ENCODE results near the gene C1orf74.

Gene C1orf74

DNA sequence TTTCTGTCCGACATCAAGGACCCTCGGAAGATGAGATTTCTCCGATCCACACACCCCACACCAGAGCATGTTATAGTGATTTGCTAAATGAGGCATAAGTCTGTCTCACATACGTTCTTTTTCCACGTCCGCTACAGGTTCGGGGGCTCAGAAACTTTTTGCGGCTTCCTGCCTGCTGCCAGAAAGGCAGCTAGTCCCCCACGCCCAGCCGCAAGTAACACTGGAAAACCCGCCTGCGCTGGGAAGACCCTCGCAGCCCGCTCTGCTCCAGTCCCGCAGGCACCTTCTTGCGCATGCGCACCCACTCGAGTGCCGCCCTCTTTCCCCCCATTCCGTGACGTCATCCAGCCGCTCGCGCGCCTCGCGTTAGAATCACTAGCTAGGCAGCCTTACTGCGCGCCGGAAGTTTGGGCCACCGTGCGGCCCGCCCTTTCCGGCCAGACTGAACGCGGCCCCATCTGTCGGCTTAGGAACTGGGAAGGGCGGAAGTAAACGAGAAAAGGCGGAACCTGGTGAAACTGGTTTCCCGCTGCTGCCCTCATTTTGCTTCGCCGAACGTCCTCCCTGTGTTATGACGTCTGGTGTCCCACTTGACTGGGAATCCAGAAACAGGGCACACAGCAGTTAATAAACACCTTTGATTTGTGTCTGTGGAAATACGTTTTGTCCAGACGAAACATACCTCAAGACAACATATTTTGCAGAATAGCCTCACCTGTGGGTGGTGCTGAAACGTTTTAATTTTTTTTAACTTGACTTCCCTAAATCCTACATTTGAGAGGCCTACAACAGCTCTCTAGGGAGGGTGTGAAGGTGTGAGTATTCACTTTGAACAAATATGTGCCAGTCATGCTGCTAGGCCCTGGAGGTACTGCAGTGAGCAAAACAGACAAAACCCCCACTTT is at the start of gene C1orf74:
Gene C1orf74 (minus strand): TSS at position 295 of the 905 bp plus-strand sequence. CDS start 925 bp downstream, outside the sequence.
- ATAC-seq = peak; percentile 99
- Mint-ChIP-seq H3K4me1 (peaks cover 31% of the 10 kb centered on the region), H3K36me3 (peaks cover 24% of the 10 kb centered on the region), H3K9me3 (no peaks in the 10 kb centered on the region), H3K4me3 (peak within 1 kb of the TSS; percentile 87), H3K27ac (peak within 1 kb of the TSS; percentile 97)
- DNase-seq (ENCODE audit: low spot score in 2 of 2) = peak; percentile 100

DNA sequence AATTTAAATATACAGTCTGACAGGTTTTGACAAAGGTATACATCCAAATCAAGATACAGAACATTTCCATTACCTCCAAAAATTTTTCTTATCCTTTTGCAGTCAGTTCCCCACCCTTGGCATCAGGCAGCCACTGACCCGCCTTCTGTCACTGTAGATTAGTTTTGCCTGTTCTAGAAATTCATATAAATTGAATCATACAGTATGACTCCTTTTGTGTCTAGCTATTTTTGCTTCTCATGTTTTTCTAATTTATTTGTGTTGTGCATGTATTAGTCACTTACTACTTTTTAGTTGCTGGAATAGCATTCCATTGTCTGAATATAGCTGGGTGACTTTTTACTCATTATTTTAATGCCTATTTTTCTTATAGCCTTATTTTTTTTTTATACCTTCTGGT is 47.3 kb upstream of the C1orf74 start:
- no peak overlapping the region for H3K4me3 Mint-ChIP-seq
- ATAC-seq (no peak), DNase-seq (ENCODE audit: low spot score in 2 of 2) (no peak)
- peaks cover 96% of the 10 kb centered on the region for H3K36me3 Mint-ChIP-seq
- H3K4me1 Mint-ChIP-seq = peaks cover 60% of the 10 kb centered on the region
- no peaks in the 10 kb centered on the region for H3K9me3 Mint-ChIP-seq
- H3K27ac Mint-ChIP-seq = no peak overlapping the region

DNA sequence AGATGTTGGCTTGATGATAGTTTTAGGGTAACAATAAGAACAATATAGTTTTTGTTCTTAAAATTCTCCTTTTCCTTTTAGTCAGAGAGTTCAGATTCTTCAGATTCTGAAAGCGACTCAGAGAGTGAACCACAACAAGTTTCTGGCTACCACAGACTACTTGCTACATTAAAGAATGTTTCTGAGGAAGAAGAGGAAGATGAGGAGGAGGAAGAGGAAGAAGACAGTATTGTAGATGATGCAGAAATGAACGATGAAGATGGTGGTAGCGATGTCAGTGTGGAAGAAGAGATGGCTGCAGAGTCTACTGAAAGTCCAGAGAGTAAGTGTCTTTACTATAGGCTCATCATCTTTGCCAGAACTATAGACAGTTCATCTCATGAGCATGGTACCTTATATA is 46.4 kb upstream of the C1orf74 start:
- Mint-ChIP-seq H3K4me3 (no peak overlapping the region), H3K27ac (no peak overlapping the region), H3K4me1 (peaks cover 56% of the 10 kb centered on the region), H3K36me3 (peaks cover 87% of the 10 kb centered on the region), H3K9me3 (no peaks in the 10 kb centered on the region)
- DNase-seq (ENCODE audit: low spot score in 2 of 2) = no peak
- ATAC-seq = no peak

DNA sequence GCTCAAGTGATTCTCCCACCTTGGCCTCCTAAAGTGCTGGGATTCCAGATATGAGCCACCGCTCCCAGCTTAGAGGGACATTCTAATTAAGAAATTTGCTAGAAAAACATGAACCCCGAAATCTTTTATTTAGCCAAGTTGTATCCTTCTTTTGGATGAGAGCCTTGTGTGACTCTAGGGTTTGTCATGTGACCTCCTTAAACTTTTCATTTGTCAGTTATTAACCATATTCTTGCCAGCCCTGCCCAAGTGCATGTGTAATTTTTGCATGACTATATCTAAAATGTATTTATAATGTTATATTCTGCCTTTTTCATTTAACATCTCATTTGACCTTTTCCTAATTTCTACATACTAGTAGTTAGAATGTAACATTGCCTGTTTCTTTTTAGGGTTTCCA is 45.4 kb upstream of the C1orf74 start:
- Mint-ChIP-seq H3K36me3 (peaks cover 77% of the 10 kb centered on the region), H3K27ac (peak overlapping the region; percentile 87), H3K4me1 (peaks cover 46% of the 10 kb centered on the region)

DNA sequence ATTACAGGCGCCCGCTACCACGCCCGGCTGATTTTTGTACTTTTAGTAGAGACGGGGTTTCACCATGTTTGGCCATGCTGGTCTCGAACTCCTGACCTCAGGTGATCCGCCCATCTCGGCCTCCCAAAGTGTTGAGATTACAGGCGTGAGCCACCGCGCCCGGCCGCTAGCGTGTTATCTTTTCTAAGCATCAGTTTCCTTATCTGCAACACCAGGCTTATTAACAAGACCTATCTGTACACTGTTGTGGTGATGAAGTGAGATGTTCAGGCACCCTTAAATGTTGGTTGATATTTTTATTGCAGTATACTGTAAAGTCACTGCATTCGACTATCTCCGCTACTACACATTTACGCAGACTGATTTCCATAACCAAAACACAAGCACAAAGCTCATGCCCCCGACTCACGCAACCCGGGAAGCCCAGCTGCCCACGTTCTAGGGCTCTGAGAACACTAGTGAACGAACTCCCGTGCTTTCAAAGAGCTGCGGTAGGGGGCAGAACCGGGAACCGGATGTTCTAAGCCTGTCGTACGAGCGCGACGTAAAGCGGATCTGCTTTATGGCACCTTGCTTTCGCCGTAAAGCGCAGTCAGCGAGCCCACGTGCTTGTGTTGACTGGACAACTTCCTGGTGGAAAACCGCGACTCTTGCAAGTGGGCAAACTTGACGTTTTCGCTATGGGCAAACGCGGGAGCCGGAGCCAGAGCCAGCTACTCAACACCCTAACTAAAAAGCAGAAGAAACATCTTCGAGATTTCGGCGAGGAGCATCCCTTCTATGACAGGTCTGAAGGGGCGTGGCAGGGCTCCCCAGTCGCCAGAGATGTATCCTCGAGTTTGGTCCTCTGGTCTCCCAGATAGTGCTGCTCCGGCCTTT is 43.3 kb upstream of the C1orf74 start, which contains the start of gene UTP25:
Gene UTP25 (plus strand): TSS at position 589 of the 879 bp plus-strand sequence. CDS start 92 bp downstream, at position 681.
- Mint-ChIP-seq H3K4me1 (peaks cover 49% of the 10 kb centered on the region), H3K4me3 (peak within 1 kb of the TSS; percentile 88), H3K9me3 (no peaks in the 10 kb centered on the region), H3K36me3 (peaks cover 56% of the 10 kb centered on the region), H3K27ac (peak within 1 kb of the TSS; percentile 87)
- ATAC-seq (peak; percentile 94), DNase-seq (ENCODE audit: low spot score in 2 of 2) (peak; percentile 89 to 98)

More for the DNA sequence above, 45.4 kb upstream of the C1orf74 start:
- no peaks in the 10 kb centered on the region for H3K9me3 Mint-ChIP-seq
- no peak for DNase-seq (ENCODE audit: low spot score in 2 of 2)
- peak overlapping the region; percentile 88 for H3K4me3 Mint-ChIP-seq
- no peak for ATAC-seq

DNA sequence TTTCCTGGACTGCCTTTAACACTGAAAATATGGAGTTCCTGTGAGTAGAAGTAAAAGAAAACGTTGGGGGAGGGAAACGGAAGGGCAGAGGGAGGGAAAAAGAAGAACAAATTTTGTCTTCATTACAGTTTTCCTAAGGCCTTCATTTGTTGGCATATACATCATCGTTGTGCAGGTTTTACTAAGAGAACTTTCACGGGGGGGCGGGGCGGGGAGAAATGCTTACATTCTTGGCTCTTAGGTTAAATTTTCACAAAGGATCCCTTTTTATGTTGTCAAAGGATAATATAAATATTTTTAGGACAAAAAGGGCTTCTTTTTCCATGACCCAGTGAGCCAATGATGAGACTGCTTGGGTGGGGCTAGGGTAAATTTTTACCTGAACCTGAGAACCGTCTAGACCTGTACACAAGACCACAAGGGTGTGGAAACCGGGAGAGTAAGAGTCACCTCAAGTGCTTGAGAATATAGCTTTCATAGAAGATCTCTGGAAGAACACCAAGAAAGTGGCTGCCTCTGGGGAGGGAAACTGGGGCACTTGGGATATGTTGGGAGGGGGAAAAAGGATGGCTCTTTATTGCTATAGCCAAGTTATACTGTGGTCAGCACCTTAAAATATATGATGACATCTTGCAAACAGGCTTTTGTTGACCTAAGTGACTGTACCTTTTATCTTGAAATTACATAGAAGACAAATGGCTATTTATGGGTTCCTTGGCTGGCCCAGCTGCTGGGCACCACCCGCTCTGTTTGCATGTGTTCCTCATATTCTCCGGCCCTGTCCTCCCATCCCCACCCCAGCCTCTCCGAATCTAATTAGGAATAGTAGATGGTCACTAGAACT is 41.5 kb upstream of the C1orf74 start:
- Mint-ChIP-seq H3K9me3 (no peaks in the 10 kb centered on the region), H3K4me1 (peaks cover 47% of the 10 kb centered on the region), H3K27ac (no peak overlapping the region), H3K4me3 (no peak overlapping the region), H3K36me3 (peaks cover 38% of the 10 kb centered on the region)
- ATAC-seq (no peak), DNase-seq (ENCODE audit: low spot score in 2 of 2) (no peak)

DNA sequence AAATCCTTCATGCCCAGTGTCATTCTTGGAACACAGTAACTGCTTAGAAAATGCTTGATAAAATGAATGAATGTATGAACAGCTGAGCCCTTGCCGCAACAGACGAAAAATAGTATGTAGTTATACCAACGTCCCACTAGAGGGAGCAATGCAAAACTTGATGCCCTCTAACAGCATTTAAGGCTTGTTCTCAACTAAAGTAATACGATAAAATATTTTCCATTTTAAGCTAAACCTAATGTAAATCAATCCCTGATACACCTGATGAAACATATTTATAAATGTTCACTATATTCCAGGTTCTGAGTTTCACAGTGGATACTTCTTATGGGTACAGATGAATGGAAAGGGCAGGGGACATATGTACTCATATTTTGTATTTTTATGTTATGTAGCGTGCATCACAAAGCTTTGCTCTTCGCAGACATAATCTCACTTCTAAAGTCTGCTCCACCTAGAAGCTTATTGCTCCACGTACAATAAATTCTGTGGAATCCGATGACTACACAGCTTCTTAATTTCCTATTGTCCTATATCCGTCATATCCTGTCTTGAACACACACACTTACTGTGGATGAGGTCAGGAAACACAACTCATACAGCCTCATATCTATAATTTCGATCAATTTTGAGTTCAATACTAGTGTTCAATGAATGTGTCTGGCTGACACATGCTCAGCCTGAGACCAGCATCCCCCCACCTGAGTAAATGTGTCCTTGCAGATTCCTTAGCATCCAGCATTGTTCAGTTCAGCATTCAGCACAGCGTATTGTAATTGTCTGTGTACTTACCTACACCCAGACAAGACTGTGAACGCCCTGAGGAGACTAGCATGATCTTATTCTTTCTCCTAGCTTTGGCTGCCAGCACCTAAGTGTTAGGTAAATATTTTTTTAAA is 39.0 kb upstream of the C1orf74 start:
- ATAC-seq (peak; percentile 39), DNase-seq (ENCODE audit: low spot score in 2 of 2) (no peak)
- peaks cover 16% of the 10 kb centered on the region for H3K36me3 Mint-ChIP-seq
- no peaks in the 10 kb centered on the region for H3K9me3 Mint-ChIP-seq
- peaks cover 28% of the 10 kb centered on the region for H3K4me1 Mint-ChIP-seq
- H3K4me3 Mint-ChIP-seq = peak overlapping the region; percentile 13
- H3K27ac Mint-ChIP-seq = no peak overlapping the region

DNA sequence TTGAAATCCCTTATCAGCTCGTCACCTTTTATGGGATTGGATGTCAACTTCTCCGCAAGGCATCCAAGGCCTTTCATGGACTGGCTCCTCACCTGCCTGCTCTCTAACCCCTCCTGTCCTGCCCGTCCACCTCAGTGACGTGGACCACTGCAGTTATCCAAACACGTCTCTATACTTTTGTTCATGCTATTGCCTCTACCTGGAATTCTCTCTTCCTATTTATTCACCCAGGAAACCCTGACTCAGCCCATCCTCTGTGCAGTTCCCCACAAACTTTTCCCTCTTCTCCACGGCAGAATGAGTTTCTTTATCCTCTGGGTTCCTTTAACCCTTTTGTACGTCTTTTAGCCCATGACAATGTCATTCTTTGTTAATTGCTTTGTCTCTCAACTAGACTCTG is 38.3 kb upstream of the C1orf74 start:
- H3K36me3 Mint-ChIP-seq = peaks cover 9% of the 10 kb centered on the region
- H3K27ac Mint-ChIP-seq = no peak overlapping the region
- H3K4me3 Mint-ChIP-seq = peak overlapping the region; percentile 13
- DNase-seq (ENCODE audit: low spot score in 2 of 2) = no peak
- H3K9me3 Mint-ChIP-seq = no peaks in the 10 kb centered on the region
- H3K4me1 Mint-ChIP-seq = peaks cover 24% of the 10 kb centered on the region
- no peak for ATAC-seq

DNA sequence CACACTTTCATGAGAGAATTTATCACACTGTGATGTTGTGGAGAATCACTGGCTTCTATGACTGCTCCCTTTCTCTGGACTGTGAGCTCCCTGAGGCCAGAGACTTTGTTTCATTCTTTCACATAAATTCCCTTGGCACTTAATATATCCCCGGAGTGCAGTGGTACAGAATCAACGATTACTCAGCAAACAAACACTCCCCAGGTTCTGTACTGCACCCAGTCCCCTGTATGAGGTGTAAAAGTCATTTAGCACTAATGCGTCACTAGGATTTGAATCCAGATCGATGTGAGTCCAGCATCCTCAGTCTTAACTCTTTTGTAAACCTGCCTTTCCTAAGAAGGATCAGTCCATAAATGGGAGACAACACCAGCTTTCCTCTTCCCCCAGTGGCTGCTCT is 36.6 kb upstream of the C1orf74 start:
- Mint-ChIP-seq H3K36me3 (no peaks in the 10 kb centered on the region), H3K4me1 (peaks cover 13% of the 10 kb centered on the region), H3K9me3 (no peaks in the 10 kb centered on the region), H3K27ac (no peak overlapping the region), H3K4me3 (no peak overlapping the region)
- no peak for DNase-seq (ENCODE audit: low spot score in 2 of 2)
- ATAC-seq = peak; percentile 46

DNA sequence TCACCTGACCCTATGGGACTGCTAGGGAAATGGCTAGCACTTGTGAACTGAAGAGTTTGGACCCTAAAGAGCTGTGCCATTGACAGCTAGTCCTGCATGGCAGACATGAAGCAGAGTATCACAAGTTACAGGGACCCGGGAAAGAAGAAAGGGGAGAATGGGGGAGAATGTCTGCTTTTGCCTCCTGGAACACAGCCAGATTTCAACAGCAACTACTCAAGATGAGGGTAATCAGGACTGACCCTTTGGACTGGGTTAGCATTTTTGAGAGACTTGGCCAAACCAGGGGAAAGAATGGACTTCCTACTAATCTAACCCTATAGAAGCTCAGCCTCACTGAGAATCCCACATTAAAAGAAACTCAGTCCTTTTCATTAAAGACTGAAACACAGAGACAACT is 34.7 kb upstream of the C1orf74 start:
- Mint-ChIP-seq H3K4me3 (no peak overlapping the region), H3K4me1 (peaks cover 13% of the 10 kb centered on the region), H3K9me3 (no peaks in the 10 kb centered on the region), H3K27ac (no peak overlapping the region), H3K36me3 (no peaks in the 10 kb centered on the region)
- DNase-seq (ENCODE audit: low spot score in 2 of 2) (no peak), ATAC-seq (no peak)

DNA sequence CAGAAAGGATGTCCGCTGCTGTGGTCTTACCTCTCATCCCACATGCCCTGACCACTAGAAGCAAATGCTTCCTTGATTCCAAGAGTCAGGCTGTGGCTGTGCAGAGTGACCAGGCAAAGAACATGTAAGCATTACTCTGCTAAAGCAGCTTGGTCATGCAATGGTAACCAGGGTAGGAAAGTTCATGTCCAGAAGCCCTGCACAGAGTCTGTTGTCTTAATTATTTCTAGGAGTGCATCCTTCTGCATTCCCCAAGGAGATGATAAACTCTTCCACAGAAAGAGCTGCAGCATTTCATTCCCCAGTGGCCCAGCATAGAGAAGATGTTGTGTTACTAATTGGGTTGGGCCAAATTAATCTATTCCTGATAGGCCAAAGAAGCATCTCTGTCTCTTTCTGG is 33.3 kb upstream of the C1orf74 start:
- H3K27ac Mint-ChIP-seq = no peak overlapping the region
- no peaks in the 10 kb centered on the region for H3K36me3 Mint-ChIP-seq
- no peak for DNase-seq (ENCODE audit: low spot score in 2 of 2)
- no peaks in the 10 kb centered on the region for H3K9me3 Mint-ChIP-seq
- H3K4me3 Mint-ChIP-seq = no peak overlapping the region
- H3K4me1 Mint-ChIP-seq = peaks cover 2% of the 10 kb centered on the region
- no peak for ATAC-seq

DNA sequence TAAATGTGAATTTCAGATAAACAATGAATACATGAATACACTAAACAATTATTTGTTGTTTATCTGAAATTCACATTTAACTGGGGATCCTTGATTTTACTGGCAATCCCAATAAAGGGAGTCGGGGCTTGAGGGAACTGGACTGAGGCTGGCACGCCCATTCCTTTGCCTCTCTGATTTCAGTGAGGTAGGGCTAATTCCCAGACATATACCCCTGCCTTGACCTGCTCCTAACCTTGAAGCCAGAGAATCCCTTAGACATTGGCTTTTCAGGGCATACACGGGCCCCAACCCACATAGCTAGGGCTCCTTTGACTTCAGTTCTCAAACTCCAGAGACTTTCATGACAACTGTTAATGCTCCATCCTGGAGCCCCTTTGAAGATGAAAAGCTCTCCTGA is 32.6 kb upstream of the C1orf74 start:
- Mint-ChIP-seq H3K36me3 (no peaks in the 10 kb centered on the region), H3K27ac (no peak overlapping the region), H3K4me3 (no peak overlapping the region), H3K9me3 (no peaks in the 10 kb centered on the region), H3K4me1 (no peaks in the 10 kb centered on the region)
- ATAC-seq = no peak
- DNase-seq (ENCODE audit: low spot score in 2 of 2) = no peak

DNA sequence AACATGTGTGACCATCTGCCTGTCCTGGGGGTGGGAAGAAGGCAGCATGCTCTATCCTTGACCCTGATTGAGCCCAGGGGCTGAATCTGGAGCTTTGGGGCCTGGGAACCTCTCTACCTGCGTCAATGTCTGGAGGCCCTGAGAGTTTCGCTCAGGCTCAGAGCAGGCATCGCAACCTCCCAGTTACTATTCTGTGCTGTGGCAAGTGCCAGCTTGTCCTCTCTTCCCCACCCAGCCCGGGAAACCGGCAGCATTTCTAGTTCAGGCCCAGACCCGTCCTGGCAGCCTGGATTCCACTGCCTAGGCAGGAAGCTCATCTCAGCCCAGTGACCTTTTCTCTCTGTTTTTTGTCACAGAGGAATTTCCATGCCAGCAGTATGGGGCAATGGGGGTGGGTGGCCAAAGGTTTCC is 31.6 kb upstream of the C1orf74 start:
- Mint-ChIP-seq H3K27ac (no peak overlapping the region), H3K4me3 (no peak overlapping the region), H3K4me1 (no peaks in the 10 kb centered on the region), H3K36me3 (no peaks in the 10 kb centered on the region), H3K9me3 (no peaks in the 10 kb centered on the region)
- ATAC-seq = no peak
- DNase-seq (ENCODE audit: low spot score in 2 of 2) = no peak

DNA sequence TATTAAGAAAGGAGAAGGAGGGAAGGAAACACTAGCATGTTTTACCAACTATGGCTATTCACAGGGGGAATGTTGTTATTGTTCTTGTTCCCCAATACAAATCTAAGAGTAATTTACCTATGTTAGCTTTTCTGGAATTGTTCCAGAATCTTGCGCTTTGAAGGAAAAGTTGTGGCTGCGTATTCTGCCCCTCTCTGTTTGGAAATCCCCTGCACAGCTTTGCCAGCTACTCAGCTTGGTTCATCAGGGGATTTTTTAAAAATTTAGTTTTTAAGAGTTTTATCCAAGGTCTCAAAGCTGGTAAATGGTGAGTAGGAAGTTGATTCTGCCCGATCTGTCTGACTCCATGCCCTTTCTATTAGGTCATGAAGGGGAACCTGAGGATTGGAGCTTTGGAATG is 31.1 kb upstream of the C1orf74 start:
- H3K27ac Mint-ChIP-seq = no peak overlapping the region
- no peak for DNase-seq (ENCODE audit: low spot score in 2 of 2)
- no peak for ATAC-seq
- H3K9me3 Mint-ChIP-seq = no peaks in the 10 kb centered on the region
- no peaks in the 10 kb centered on the region for H3K36me3 Mint-ChIP-seq
- no peaks in the 10 kb centered on the region for H3K4me1 Mint-ChIP-seq
- no peak overlapping the region for H3K4me3 Mint-ChIP-seq
